GM04504 (cell line): ENCODE measurements around the gene CLDN4.
"Not testable (repeated sequence)": the region's sequence is repeated elsewhere in the genome, so short reads cannot be mapped to it uniquely, and the experiment has no call there.

Experiments used
- DNase-seq: peaks from one replicate; pipeline ENCODE4 v3.0.0-alpha.2; 2012; ENCODE audit warnings: low read depth

Gene CLDN4

DNA sequence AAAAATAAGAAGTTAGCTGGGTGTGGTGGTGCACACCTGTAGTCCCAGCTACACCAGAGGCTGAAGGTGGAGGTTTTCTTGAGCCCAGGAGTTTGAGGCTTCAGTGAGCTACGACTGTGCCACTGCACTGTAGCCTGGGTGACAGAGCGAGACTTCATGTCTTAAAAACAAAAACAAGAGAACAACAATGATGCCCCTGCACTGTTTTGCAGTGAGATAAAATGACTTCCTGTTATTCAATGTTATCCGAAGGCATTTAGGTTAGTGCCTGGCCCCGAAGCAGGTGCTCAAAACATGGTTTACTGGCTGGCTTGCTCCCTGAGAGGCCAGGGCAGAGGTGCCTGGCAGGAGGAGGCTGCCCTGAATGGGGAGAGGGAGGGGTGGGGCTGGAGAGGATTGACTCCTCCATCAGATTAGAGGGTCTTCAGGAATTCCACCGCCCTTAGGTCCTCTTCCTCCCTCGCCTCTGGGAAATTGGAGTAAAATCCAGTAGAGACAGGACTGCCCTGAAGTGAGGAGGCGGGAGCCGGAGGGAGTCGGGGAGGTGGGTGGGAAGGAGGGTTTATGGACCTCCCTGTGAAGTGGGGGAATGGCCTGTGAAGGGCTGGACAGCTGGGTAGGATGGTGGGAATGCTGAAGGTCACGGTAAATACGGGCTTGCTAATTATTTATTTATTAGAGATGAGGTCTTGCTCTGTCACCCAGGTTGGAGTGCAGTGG lies 6.8 kb upstream of the CLDN4 start:
- no peak for DNase-seq

- DNase-seq = no peak
These were observed 5.8 kb upstream of the CLDN4 start for GRCh38 chr7:73824986-73825385.

DNA sequence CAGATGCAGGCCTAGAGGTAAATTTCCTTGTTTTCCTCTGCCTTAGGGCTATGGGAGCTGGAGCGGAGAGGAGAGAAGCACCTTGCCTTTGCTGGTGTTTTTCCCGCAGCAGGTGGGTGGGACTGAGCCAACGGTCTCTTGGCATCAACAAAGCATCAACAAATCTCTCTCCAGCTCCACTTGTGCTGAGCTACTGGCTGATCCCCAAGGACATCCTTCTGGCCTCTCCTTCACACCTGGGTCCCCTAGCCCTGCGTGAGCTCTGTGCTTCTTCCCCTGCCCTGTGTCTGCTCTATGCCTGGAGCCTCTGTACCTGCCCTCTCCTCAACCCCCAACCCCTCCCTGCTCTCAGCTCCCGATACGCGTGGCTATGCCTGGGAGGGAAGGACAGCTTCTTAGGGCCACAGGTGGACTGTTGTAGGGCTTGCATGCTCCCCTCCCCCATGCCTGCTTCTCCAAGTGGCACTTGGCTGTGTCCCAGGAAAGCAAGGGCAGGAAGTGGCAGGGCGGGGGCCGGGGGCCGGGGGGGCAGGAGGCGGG lies 3.2 kb upstream of the CLDN4 start:
- no peak for DNase-seq

- DNase-seq = no peak
These were observed 2.5 kb upstream of the CLDN4 start for GRCh38 chr7:73828107-73828803.

- DNase-seq = no peak
These were observed 1.8 kb upstream of the CLDN4 start for GRCh38 chr7:73828972-73829371.

DNA sequence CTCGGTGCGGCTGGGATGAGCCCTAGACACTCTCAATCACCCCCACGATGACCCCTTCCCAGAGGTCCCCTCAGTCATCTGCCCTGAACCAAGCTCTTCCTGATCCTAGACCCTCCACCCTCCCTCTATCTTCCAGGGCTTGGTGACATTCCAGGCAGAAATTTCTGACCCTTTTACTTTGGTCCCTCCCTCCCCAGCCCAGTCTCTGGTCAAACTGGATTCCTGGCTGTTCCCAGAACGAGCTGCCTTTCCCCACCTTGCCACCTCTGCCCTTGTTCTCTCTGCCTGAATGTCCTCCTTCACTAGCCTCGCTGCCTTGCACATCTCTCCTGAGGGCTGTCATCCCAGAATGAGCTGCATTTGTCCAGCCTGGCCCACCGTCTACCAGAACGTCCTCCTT lies 1.3 kb upstream of the CLDN4 start:
- DNase-seq = no peak

DNA sequence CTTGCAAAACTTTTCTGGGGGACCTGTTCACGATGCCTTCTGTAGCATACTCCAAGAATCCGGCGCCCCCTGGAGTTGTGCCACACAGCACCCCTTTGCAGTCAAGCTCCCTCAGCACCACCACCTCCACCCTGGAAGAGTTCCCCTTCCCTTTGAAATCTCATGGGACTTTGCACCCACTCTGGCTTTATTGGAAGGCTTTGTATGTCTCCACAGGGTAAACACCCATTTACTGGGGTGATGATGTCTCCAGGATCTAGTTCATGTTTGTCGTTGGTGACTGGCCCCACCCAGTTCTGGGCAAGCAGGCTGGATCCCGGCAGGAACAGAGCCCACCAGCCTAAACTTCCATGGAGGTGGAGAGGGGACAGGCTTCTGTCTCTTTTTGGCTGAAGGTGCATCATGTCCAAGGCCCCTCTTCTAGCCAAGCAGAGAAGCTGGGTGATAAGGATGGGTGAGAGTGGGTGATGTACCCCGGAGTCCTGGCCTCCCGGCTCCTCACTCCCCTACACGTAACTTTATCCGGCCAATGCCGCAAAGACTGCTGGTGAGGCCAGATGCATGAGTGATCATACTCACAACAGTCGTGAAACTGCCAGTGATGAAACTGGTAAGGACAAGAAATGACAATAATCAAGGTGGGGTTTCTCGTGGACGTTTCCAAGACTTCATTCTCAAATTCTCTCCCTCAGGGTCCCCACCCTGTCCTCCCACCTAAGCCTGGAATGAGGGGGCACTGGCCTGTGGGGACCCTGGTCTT lies 695 bp upstream of the CLDN4 start:
- no peak for DNase-seq

GRCh38 chr7:73831584-73831833 lies 713 bp downstream of the CLDN4 start:
- no peak for DNase-seq

- DNase-seq = no peak
These were observed 1.2 kb downstream of the CLDN4 start for GRCh38 chr7:73831834-73832651.

GRCh38 chr7:73832806-73833205 lies 2.0 kb downstream of the CLDN4 start:
- DNase-seq = no peak

GRCh38 chr7:73833251-73833919 lies 2.6 kb downstream of the CLDN4 start:
- no peak for DNase-seq

DNA sequence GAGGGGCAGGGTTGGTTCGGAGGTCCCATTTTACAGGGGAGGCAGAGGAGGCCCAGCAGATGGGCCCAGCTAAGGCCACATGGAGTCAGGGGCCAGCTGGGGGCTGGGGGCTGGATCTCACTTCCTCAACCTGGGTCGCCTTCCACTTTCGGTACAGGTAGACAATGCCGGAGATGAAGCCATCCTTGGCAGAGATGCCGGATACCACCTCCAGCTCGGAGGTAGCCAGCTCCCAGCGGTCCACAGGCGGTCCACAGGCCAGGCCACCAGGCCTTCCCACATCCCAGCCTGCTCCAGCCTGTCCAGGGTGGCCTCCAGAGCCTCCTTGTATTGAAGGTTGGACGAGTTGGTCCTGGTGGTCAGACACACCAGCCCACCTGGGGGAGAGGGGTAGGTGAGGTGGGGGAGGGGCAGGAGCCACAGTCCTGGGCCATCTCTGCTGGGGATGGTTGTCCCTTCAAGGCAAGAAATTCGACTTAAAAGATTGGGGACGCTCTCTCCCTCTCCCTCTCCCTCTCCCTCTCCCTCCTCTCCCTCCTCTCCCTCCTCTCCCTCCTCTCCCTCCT lies 3.9 kb downstream of the CLDN4 start:
- DNase-seq = no peak

- DNase-seq = not testable (repeated sequence)
These were observed 6.4 kb downstream of the CLDN4 start for GRCh38 chr7:73837167-73837566.

GRCh38 chr7:73838642-73839041 lies 7.8 kb downstream of the CLDN4 start:
- no peak for DNase-seq

- no peak for DNase-seq
These were observed 8.5 kb downstream of the CLDN4 start for GRCh38 chr7:73839290-73839689.

- no peak for DNase-seq
These were observed 9.2 kb downstream of the CLDN4 start for GRCh38 chr7:73839743-73840714.

GRCh38 chr7:73840715-73841379 lies 10.1 kb downstream of the CLDN4 start:
- no peak for DNase-seq

DNA sequence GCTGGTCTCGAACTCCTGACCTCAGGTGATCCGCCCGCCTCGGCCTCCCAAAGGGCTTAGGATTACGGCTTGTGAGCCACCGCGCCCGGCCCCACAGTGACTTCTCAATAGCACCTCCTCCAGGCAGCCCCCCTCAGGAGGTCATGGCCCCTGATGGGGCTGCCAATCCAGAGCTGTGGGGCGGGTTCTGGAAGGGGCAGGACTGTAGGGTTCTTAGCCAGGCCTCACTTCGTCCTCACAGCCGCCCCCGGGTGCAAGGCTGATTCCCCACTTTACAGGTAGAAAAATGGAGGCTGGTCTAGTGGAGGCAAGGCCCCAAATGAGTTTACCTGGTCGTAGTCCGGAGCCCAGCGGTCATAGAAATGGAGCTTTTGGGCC lies 10.9 kb downstream of the CLDN4 start:
- DNase-seq = no peak
